Mucosa of rectum (tissue), 2 donors: ENCODE measurements around the gene CLEC11A.

Experiments used
- H3K27ac ChIP-seq, 2 donors: one replicate each; pipeline ENCODE4 v1.7.0; 2013; ENCODE audit warnings: inconsistent platforms in 2 of 2, low read depth in 2 of 2, low read length in 2 of 2
- H3K27me3 ChIP-seq, 2 donors: one replicate each; pipeline ENCODE4 v1.7.0; 2013; ENCODE audit warnings: low read length in 2 of 2; ENCODE audit not compliant: control insufficient read depth in 2 of 2, insufficient read depth in 2 of 2
- H3K36me3 ChIP-seq, 2 donors: one replicate each; pipeline ENCODE4 v1.7.0; 2013; ENCODE audit warnings: low read length in 2 of 2; ENCODE audit not compliant: control insufficient read depth in 2 of 2, insufficient read depth in 2 of 2
- H3K4me1 ChIP-seq, 2 donors: one replicate each; pipeline ENCODE4 v1.7.0; 2013; ENCODE audit warnings: low read length in 2 of 2, mild to moderate bottlenecking in 1 of 2; ENCODE audit not compliant: control insufficient read depth in 2 of 2, insufficient read depth in 2 of 2
- H3K4me3 ChIP-seq, 2 donors: one replicate each; pipeline ENCODE4 v1.7.0; 2013; ENCODE audit warnings: low read length in 2 of 2
- H3K9ac ChIP-seq, 2 donors: one replicate each; pipeline ENCODE4 v1.7.0; 2013; ENCODE audit warnings: low read length in 2 of 2, low read depth in 1 of 2, mild to moderate bottlenecking in 1 of 2
- H3K9me3 ChIP-seq, 2 donors: one replicate each; pipeline ENCODE4 v1.7.0; 2013; ENCODE audit warnings: low read length in 2 of 2; ENCODE audit not compliant: control insufficient read depth in 2 of 2
- donor health status: healthy.
- donor health status: Normal muscosa, but diverticular disease.

CLEC11A gene

DNA sequence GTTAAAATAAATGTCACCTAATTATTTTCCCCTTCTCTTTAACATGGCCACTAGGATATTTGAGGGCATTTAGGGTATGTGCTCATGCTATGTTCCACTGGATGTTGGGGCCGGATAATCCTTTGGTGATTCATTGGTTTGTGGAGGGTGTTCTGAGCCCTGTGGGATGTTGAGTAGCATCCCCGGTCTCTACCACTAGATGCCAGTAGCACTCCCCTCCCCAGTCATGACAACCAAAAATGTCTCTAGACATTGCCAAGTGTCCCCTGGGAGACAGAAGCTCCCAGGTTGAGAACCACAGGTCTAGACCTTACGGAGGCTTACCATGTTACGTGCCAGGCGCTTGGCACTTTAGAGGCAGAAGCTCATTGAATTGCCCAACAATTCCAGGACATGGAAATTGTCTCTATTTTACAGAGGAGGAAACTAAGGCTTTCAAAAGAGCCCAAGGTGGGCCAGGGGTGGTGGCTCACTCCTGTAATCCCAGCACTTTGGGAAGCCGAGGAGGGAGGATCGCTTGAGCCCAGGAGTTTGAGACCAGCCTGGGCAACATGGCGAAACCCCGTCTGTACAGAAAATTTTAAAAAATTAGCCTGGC is 17.6 kb upstream of the CLEC11A start:
- Histone ChIP-seq H3K27me3 (peaks cover 5 to 7% of the 10 kb centered on the region in 2 donors), H3K4me3 (no peak overlapping the region), H3K9me3 (no peaks in the 10 kb centered on the region), H3K9ac (no peak overlapping the region), H3K27ac (no peak overlapping the region), H3K36me3 (no peaks in the 10 kb centered on the region), H3K4me1 (no peaks in the 10 kb centered on the region)

DNA sequence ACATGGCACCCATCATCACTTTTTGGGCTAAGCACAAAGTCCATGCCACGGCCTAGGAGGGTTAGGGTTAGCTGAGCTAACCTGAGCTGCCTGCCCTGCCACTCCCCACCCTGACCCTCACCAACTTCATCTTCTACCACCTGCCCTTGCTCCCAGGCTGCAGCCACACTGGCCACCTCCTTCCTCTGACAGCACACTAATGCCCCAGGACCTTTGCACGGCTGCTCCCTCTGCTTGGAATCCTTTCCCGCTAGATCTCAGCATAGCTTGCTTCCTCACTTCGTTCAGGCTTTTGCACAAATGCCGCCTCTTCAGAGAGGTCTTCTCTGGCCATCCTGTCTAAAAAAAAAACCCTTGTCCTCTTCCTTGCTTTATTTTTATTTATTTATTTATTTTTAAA is 16.8 kb upstream of the CLEC11A start:
- no peak overlapping the region for H3K9ac ChIP-seq
- H3K27ac ChIP-seq: no peak overlapping the region
- H3K9me3 ChIP-seq: no peaks in the 10 kb centered on the region
- H3K4me3 ChIP-seq: no peak overlapping the region
- H3K4me1 ChIP-seq: no peaks in the 10 kb centered on the region
- no peaks in the 10 kb centered on the region for H3K36me3 ChIP-seq
- H3K27me3 ChIP-seq: peaks cover 5 to 7% of the 10 kb centered on the region in 2 donors

DNA sequence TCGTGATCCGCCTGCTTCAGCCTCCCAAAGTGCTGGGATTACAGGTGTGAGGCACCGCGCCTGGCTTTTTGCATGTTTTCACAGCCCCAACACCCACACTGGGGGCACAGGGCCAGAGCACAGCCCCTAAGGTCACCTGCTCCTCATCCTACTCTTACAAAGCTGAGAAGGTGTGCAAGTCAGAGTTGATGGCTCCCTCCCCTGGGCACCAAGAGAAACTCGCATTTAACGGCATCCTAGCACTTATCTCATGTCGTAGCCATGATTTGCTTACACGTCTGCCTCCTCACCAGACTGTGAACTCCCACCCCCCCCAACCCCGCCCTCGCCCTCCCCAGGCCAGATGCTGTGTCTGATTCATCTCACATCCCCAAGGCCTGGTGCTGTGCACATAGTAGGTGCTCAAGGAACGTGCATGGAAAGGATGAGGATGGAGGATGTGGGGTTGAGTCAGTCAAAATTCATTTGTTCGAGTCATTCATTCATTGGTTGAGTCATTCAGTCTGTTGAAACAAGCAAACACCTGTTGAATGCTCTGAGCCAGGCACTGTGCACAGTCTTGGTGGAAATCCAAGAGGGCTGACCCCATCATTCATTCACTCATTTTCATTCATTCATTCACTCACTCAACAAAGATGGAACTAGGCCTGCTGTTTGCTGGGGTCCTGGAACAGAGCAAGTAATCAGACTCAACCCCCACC is 14.8 kb upstream of the CLEC11A start:
- Histone ChIP-seq H3K9ac (no peak overlapping the region), H3K27me3 (peaks cover 5% of the 10 kb centered on the region in 2 donors), H3K4me1 (no peaks in the 10 kb centered on the region), H3K27ac (no peak overlapping the region), H3K4me3 (no peak overlapping the region), H3K9me3 (no peaks in the 10 kb centered on the region), H3K36me3 (no peaks in the 10 kb centered on the region)

DNA sequence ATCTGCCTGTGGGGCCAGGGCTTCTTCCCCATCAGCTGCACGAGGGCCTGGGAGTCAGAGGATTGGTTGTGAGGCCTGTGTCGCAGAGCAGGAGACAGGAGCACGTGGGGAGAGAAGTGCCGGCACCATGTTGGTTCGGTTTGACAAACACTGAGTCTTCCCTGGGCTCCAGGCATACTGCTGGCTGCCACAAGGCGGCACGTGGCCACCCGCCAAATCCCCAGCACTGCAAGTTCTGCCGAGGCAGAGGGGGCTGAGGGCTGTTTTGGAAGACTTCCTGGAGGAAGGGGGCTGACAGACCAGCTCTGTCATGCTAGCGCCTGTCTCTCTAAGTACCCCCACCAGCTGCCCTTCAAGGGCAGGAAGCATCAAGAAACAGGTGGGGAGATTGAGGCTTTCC is 13.1 kb upstream of the CLEC11A start:
- H3K9ac ChIP-seq: no peak overlapping the region
- no peak overlapping the region for H3K4me3 ChIP-seq
- no peak overlapping the region for H3K27ac ChIP-seq
- H3K27me3 ChIP-seq: no peaks in the 10 kb centered on the region
- no peaks in the 10 kb centered on the region for H3K9me3 ChIP-seq
- H3K4me1 ChIP-seq: no peaks in the 10 kb centered on the region
- H3K36me3 ChIP-seq: no peaks in the 10 kb centered on the region

DNA sequence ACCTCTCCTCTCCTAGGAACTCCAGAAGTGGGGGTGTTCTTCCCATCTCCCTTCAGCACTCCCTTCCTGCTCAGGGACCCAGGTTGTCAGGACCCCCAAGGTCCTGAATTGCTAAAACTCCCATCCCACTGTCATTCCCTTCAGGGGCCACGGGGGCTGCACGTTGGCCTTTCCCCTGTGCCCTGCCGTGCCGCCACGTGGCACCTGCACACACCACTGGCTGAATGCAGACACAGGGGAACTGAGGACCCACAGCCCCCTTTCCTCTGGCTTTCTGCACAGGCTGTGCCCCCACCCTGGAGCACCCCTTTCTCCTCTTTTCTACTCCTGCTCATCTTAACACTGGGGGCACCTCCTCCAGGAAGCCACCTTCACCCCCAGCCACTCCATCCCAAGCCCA is 12.6 kb upstream of the CLEC11A start:
- no peaks in the 10 kb centered on the region for H3K4me1 ChIP-seq
- H3K27me3 ChIP-seq: no peaks in the 10 kb centered on the region
- H3K36me3 ChIP-seq: no peaks in the 10 kb centered on the region
- H3K27ac ChIP-seq: no peak overlapping the region
- H3K9ac ChIP-seq: no peak overlapping the region
- no peaks in the 10 kb centered on the region for H3K9me3 ChIP-seq
- no peak overlapping the region for H3K4me3 ChIP-seq

DNA sequence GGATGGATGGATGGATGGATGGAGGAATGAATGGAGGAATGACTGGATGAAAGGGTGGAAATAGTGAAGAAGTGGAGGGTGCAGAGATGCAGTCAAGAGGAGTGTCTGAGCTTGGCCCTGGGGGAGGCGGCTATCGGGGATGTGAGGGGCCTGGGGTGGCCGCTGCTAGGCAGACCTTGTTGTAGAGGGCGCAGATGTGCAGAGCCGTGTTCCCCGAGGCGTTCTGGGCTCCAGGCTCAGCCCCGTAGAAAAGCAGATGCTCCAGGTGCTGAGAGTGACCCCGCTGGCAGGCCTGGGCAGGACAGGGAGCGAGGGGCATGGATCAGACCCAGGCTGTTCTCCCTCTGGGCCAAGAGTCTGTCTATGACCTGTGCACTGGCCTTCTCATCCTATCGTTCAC is 12.0 kb upstream of the CLEC11A start:
- no peak overlapping the region for H3K27ac ChIP-seq
- peaks cover 0 to under 1% of the 10 kb centered on the region in 2 donors for H3K27me3 ChIP-seq
- H3K9me3 ChIP-seq: no peaks in the 10 kb centered on the region
- no peak overlapping the region for H3K4me3 ChIP-seq
- no peaks in the 10 kb centered on the region for H3K36me3 ChIP-seq
- no peaks in the 10 kb centered on the region for H3K4me1 ChIP-seq
- no peak overlapping the region for H3K9ac ChIP-seq

DNA sequence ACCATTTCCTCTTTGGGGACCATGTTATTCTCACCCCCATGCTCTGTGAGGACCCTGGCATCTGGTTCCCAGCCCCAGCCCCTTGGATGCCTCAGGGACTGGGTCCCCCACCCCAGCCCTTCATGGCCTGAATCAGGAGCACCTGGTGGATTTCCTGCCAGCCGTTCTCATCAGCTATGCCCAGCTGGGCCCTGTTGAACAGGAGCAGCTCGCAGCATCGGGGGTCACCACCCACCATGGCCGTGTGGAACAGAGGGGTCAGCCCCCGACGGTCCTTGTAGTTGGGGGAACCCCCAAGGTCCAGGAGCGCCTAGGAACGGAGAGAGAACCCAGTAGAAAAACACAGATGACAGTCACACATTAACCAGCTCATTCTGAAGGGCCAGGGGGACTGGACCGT is 11.4 kb upstream of the CLEC11A start:
- no peaks in the 10 kb centered on the region for H3K9me3 ChIP-seq
- no peaks in the 10 kb centered on the region for H3K36me3 ChIP-seq
- no peak overlapping the region for H3K9ac ChIP-seq
- no peak overlapping the region for H3K4me3 ChIP-seq
- H3K27me3 ChIP-seq: peaks cover 0 to 5% of the 10 kb centered on the region in 2 donors
- no peak overlapping the region for H3K27ac ChIP-seq
- H3K4me1 ChIP-seq: no peaks in the 10 kb centered on the region

DNA sequence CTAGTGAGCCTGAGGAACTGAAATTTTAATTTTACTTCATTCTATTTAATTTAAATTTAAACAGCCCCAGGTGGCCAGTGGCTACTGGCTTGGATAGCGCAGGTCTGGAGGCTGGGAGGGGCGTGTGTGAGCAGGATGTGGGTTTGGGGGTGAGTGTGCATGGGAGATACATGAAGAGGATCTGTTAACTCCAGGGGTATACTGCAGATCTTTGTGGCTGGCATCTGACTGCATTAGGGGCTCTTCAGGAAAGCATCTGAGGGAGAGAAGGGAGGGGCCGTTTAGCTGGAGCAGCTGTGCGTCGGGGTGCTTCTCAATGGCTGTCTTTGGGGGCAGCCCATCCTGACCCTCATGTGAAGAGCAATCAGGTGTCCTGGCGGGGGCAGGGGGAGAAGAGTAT is 10.3 kb upstream of the CLEC11A start:
- H3K27me3 ChIP-seq: peaks cover 4 to 13% of the 10 kb centered on the region in 2 donors

DNA sequence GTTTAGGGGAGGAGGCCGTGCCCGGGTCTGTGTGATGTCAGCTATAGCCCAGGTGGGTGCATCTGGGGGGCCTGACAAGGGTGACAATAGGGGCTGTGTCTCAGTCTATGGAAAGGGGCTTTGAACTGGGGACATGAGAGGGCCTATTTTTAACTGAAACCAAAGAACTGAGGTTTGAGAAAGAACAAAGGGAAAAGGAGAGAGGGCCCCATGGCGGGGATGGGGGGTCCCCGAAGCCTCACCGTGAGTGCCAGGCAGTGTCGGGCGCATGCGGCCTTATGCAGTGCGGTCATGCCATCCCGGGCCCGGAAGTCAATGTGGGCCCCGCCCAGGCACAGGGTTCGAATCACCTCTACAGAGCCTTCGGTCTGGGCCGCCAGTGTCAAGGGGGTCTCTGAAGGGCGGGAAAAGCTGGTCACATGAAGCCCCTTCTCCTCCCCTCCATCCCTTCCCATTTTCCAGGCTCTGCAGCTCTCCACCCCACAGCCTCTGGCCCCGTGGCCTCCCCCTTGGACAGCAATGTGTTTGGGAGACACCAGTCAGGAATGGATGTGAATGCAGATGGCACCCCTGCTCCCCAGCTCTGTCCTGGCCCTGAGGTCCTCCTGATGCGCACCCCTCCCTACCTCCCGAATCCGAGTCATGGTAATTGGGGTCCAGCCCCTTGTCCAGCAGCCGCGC is 9.5 kb upstream of the CLEC11A start:
- H3K4me3 ChIP-seq: no peak overlapping the region
- no peak overlapping the region for H3K9ac ChIP-seq
- H3K36me3 ChIP-seq: no peaks in the 10 kb centered on the region
- no peaks in the 10 kb centered on the region for H3K9me3 ChIP-seq
- H3K27me3 ChIP-seq: peaks cover 5 to 13% of the 10 kb centered on the region in 2 donors
- no peak overlapping the region for H3K27ac ChIP-seq
- H3K4me1 ChIP-seq: no peaks in the 10 kb centered on the region

More for the DNA sequence above, 10.3 kb upstream of the CLEC11A start:
- no peak overlapping the region for H3K27ac ChIP-seq
- no peaks in the 10 kb centered on the region for H3K9me3 ChIP-seq
- H3K4me3 ChIP-seq: no peak overlapping the region
- no peak overlapping the region for H3K9ac ChIP-seq
- no peaks in the 10 kb centered on the region for H3K4me1 ChIP-seq
- no peaks in the 10 kb centered on the region for H3K36me3 ChIP-seq

DNA sequence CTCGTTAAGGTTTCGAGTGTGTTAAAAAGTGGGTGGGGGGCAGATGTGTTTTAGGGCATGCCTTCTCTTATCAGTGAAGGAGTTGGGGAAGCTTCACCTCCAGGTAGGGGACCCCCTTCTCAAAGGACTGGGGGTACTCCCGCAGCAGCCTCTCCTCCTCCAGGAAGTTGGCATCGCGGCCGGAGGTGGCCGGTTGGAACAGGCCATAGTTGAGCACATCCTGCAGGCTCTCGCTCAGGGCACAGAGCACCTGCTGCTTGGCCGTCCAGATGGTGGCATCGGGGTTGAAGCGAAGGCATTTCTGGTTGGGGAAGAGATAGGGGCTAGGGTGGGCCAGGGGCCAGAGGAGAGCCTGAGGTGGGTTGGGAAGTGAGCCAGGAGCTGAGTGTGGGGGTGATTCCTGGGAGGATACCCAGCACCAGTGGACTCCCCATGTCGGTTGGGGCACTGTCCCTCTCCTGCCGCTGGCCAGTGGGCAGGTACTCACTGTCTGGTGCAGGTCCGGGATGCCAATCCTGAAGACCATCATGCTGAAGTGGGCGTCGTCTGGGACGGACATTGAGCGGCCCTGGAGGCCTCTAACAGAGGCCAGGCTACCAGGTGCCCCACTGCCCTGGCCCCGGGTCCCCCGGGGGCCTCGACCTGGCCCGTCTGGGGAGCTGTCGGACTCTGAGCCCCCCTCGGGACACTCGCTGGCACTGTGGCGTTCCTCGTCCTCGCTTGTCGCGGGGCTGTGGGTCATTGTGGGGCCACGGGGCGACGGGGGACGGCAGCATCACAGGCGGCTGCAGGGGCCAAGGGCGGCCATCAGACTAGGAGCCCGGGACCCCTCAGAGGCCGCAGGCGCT is 6.8 kb upstream of the CLEC11A start:
- H3K27me3 ChIP-seq: peaks cover 12 to 22% of the 10 kb centered on the region in 2 donors
- H3K4me1 ChIP-seq: no peaks in the 10 kb centered on the region
- no peak overlapping the region for H3K4me3 ChIP-seq
- H3K9ac ChIP-seq: no peak overlapping the region
- no peaks in the 10 kb centered on the region for H3K9me3 ChIP-seq
- H3K36me3 ChIP-seq: no peaks in the 10 kb centered on the region
- H3K27ac ChIP-seq: no peak overlapping the region
